ENCODE measurements around the gene UACA.
A peak's percentile ranks its signal among the peaks of the same experiment; 100 is the strongest.

Gene UACA
- long read RNA-seq, partial matches to known transcripts, result 23 of 29 reads
- long read RNA-seq, other reads (novel, unspliced or antisense), result 6 of 29 reads

DNA sequence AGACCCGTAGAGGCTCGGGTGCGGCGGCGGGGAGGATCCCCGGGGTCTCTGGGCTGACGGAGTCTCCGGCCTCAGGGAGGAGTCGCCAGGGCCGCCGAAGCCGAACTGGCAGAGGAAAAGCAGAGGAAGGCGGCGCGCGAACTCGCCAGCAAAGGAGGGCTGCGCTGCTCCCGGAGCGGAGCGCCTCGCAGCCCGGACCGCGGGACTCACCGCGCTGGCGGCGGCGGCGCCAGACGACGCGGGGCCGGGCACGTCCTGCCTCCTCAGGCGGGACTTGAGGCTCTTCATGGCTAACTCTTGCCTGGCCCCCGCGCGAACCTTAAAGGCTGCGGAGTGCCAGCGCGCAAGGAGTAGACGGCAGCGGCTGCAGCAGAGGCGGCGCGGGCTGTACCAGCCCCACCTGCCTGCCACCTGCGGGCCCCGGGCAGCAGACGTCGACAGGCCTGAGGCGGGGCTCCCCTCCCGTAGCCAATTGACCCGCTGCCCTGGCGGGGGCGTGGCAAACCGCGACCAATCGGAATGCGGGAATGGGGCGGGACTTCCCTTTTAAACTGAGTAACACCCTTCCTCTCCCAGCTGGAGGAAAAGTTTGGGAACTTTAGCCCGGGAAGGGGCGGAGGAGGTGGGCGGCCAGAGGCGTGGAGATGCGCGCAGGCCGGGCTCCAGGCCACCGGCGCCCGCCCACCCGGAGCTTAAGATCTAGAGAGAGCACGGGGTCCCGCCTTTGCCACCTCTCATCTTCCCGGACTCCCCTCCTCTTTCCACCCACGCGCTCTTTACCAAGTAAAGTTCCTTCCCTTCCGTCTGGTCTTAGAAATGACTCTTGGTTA, at the start of gene UACA:
UACA (minus strand) TSS at position 439 of the 830 bp plus-strand sequence; CDS start at position 288, 151 bp downstream.
- TF ChIP-seq POLR2AphosphoS5 (IDR thresholded peaks at IDR 0.05; ENCODE audit: low read depth) (peak; percentile 50; the same call in 1 of the 2 replicates), GABPA (IDR thresholded peaks at IDR 0.05; ENCODE audit: low read depth) (peak; percentile 45), SPI1 (IDR thresholded peaks at IDR 0.05; ENCODE audit: borderline replicate concordance, low read depth) (peak; percentile 37; the same call in 1 of the 2 replicates)
- TF ChIP-seq, protein P1, sequence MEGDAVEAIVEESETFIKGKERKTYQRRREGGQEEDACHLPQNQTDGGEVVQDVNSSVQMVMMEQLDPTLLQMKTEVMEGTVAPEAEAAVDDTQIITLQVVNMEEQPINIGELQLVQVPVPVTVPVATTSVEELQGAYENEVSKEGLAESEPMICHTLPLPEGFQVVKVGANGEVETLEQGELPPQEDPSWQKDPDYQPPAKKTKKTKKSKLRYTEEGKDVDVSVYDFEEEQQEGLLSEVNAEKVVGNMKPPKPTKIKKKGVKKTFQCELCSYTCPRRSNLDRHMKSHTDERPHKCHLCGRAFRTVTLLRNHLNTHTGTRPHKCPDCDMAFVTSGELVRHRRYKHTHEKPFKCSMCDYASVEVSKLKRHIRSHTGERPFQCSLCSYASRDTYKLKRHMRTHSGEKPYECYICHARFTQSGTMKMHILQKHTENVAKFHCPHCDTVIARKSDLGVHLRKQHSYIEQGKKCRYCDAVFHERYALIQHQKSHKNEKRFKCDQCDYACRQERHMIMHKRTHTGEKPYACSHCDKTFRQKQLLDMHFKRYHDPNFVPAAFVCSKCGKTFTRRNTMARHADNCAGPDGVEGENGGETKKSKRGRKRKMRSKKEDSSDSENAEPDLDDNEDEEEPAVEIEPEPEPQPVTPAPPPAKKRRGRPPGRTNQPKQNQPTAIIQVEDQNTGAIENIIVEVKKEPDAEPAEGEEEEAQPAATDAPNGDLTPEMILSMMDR (IDR thresholded peaks at IDR 0.05; ENCODE audit: insufficient read depth, low read length), result no peak
- TF ChIP-seq, protein P2, sequence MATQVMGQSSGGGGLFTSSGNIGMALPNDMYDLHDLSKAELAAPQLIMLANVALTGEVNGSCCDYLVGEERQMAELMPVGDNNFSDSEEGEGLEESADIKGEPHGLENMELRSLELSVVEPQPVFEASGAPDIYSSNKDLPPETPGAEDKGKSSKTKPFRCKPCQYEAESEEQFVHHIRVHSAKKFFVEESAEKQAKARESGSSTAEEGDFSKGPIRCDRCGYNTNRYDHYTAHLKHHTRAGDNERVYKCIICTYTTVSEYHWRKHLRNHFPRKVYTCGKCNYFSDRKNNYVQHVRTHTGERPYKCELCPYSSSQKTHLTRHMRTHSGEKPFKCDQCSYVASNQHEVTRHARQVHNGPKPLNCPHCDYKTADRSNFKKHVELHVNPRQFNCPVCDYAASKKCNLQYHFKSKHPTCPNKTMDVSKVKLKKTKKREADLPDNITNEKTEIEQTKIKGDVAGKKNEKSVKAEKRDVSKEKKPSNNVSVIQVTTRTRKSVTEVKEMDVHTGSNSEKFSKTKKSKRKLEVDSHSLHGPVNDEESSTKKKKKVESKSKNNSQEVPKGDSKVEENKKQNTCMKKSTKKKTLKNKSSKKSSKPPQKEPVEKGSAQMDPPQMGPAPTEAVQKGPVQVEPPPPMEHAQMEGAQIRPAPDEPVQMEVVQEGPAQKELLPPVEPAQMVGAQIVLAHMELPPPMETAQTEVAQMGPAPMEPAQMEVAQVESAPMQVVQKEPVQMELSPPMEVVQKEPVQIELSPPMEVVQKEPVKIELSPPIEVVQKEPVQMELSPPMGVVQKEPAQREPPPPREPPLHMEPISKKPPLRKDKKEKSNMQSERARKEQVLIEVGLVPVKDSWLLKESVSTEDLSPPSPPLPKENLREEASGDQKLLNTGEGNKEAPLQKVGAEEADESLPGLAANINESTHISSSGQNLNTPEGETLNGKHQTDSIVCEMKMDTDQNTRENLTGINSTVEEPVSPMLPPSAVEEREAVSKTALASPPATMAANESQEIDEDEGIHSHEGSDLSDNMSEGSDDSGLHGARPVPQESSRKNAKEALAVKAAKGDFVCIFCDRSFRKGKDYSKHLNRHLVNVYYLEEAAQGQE (IDR thresholded peaks at IDR 0.05; ENCODE audit: insufficient replicate concordance, low read depth), result no peak
- no peaks in the 10 kb centered on the region for H3K27me3 ChIP-seq (ENCODE audit: insufficient read depth, poor library complexity, severe bottlenecking)
- peak within 1 kb of the TSS; percentile 39 for H3K4me3 ChIP-seq (replicated peaks; ENCODE audit: insufficient read depth, low read length)
- H3K27ac ChIP-seq (replicated peaks), result no peak within 1 kb of the TSS
- DNase-seq (ENCODE audit: low read depth in 1 of 2, low spot score in 1 of 2), result peak; percentile 43 to 89

GRCh38 chr15:70812827-70813364, 49.5 kb upstream of the UACA start:
- Histone ChIP-seq H3K4me3 (replicated peaks; ENCODE audit: insufficient read depth, low read length) (no peak overlapping the region), H3K27me3 (ENCODE audit: insufficient read depth, poor library complexity, severe bottlenecking) (no peaks in the 10 kb centered on the region), H3K27ac (replicated peaks) (no peak overlapping the region)
- no peak for DNase-seq (ENCODE audit: low read depth in 1 of 2, low spot score in 1 of 2)
- TF ChIP-seq, protein P2 (IDR thresholded peaks at IDR 0.05; ENCODE audit: insufficient replicate concordance, low read depth), result no peak
- TF ChIP-seq, protein P1 (IDR thresholded peaks at IDR 0.05; ENCODE audit: insufficient read depth, low read length), result no peak

GRCh38 chr15:70810916-70811578, 47.7 kb upstream of the UACA start:
- DNase-seq (ENCODE audit: low read depth in 1 of 2, low spot score in 1 of 2), result no peak
- TF ChIP-seq SPI1 (IDR thresholded peaks at IDR 0.05; ENCODE audit: borderline replicate concordance, low read depth) (no peak), GABPA (IDR thresholded peaks at IDR 0.05; ENCODE audit: low read depth) (no peak), POLR2AphosphoS5 (IDR thresholded peaks at IDR 0.05; ENCODE audit: low read depth) (no peak)
- TF ChIP-seq, protein P2 (IDR thresholded peaks at IDR 0.05; ENCODE audit: insufficient replicate concordance, low read depth), result no peak
- TF ChIP-seq, protein P1 (IDR thresholded peaks at IDR 0.05; ENCODE audit: insufficient read depth, low read length), result no peak
- H3K27ac ChIP-seq (replicated peaks), result no peak overlapping the region
- no peak overlapping the region for H3K4me3 ChIP-seq (replicated peaks; ENCODE audit: insufficient read depth, low read length)
- no peaks in the 10 kb centered on the region for H3K27me3 ChIP-seq (ENCODE audit: insufficient read depth, poor library complexity, severe bottlenecking)
